C4-2B (cell line): Measurements from ENCODE around the gene SCFD2.

Source experiments
- CTCF ChIP-seq: fragments of 450-650 bp; conservative IDR thresholded peaks from 2 replicates; pipeline ENCODE4 v1.5.1; 2017; ENCODE audit warnings: mild to moderate bottlenecking
- ZFX ChIP-seq: fragments of 450-650 bp; IDR thresholded peaks from 2 replicates; pipeline ENCODE4 v1.6.1; 2017

GRCh38 chr4:53094040-53094439, 271.8 kb downstream of the SCFD2 start:
- TF ChIP-seq CTCF (no peak), ZFX (no peak)
